HepG2 (cell line): Measurements from ENCODE around the gene ZNF680. TPM values are rescaled to one million over a fixed set of nuclear protein-coding genes. Genes with fewer than 3 reads are reported as not detected.

Source experiments
- ATAC-seq: fragments of 200-7000 bp; cut with Tn5 transposase; 3 replicates; pipeline ENCODE4 v1.9.1; 2020; ENCODE audit warnings: mild to moderate bottlenecking, moderate library complexity
- BruUV-seq: library from RNA; stranded (reverse); fragments of 400-500 nt; replicated peaks from 2 replicates; lab custom pipeline; 2021; lab: Mats Ljungman, UMichigan
- CTCF ChIA-PET: fragments of 300-600 bp; formaldehyde crosslinking; extraction: SDS; loops from one replicate; lab custom pipeline; 2021; ENCODE audit warnings: low total read pairs, inconsistent platforms, low intra/inter-chr PET ratio; lab: Yijun Ruan, JAX
- POLR2A ChIA-PET: fragments of 350-600 bp; sonication (Branson Sonifier 250); formaldehyde crosslinking; loops from one replicate; lab custom pipeline; 2020; ENCODE audit warnings: antibody characterized with exemption, inconsistent platforms; lab: Yijun Ruan, JAX
- DNase-seq: peaks from one replicate; pipeline ENCODE4 v3.0.0-alpha.2; 2015; ENCODE audit warnings: low spot score
- FAIRE-seq: peaks from 3 replicates; lab custom pipeline; 2011; peaks lifted over from hg19 to GRCh38; lab: Jason Lieb, UNC
- H2AFZ ChIP-seq: one replicate; pipeline ENCODE4 v1.6.1; 2011; ENCODE audit warnings: low read length, inconsistent platforms
- H3K27ac ChIP-seq: fragments of 300-600 bp; 3 replicates; pipeline ENCODE4 v1.8.0; 2011; ENCODE audit warnings: mixed run types, mild to moderate bottlenecking, mixed read lengths, low read length, inconsistent platforms; ENCODE audit not compliant: insufficient read depth; ENCODE audit errors: extremely low read length
- H3K27me3 ChIP-seq, 2 experiments: fragments of 200-600 bp in 1 of 2; 2 replicates in 1 of 2; 3 replicates in 1 of 2; pipeline versions ENCODE4 v1.6.0 to v1.8.0; 2011; ENCODE audit warnings: low read length in 2 of 2, mild to moderate bottlenecking in 2 of 2, moderate library complexity in 2 of 2, inconsistent platforms in 1 of 2; ENCODE audit not compliant: insufficient read depth in 2 of 2, control insufficient read depth in 1 of 2
- H3K36me3 ChIP-seq, 2 experiments: fragments of 200-600 bp in 1 of 2; replicated peaks in 1 of 2; 2 replicates in 1 of 2; 3 replicates in 1 of 2; pipeline versions ENCODE4 v1.5.1 to v1.8.0; 2011; ENCODE audit warnings: low read length in 2 of 2, inconsistent platforms in 1 of 2; ENCODE audit not compliant: insufficient read depth in 2 of 2, control insufficient read depth in 1 of 2
- H3K4me1 ChIP-seq: 2 replicates; pipeline ENCODE4 v1.5.1; 2012; ENCODE audit warnings: low read length, inconsistent platforms; ENCODE audit not compliant: insufficient read depth
- H3K4me2 ChIP-seq: 2 replicates; pipeline ENCODE4 v1.6.0; 2011; ENCODE audit warnings: low read depth, low read length, inconsistent platforms
- H3K4me3 ChIP-seq, 3 experiments: fragments of 200-600 bp in 1 of 3; sonication (generic), shearing (Covaris generic) in 1 of 3; replicated peaks in 1 of 3; 2 replicates each; pipeline ENCODE4 v1.5.1; 2011 to 2016; ENCODE audit warnings: low read length in 3 of 3, inconsistent platforms in 2 of 3, low read depth in 2 of 3, mild to moderate bottlenecking in 2 of 3, control low read depth in 1 of 3, mixed read lengths in 1 of 3; ENCODE audit not compliant: insufficient read depth in 1 of 3
- H3K79me2 ChIP-seq: one replicate; pipeline ENCODE4 v1.6.1; 2011; ENCODE audit warnings: low read length, inconsistent platforms; ENCODE audit not compliant: insufficient read depth
- H3K9ac ChIP-seq: 2 replicates; pipeline ENCODE4 v1.6.0; 2011; ENCODE audit warnings: mild to moderate bottlenecking, low read depth, low read length, inconsistent platforms; ENCODE audit not compliant: insufficient read depth
- H3K9me3 ChIP-seq: 2 replicates; pipeline ENCODE4 v1.5.1; 2012; ENCODE audit warnings: mild to moderate bottlenecking, low read length
- H4K20me1 ChIP-seq: 2 replicates; pipeline ENCODE4 v1.6.0; 2011; ENCODE audit warnings: inconsistent platforms, mild to moderate bottlenecking, low read length, moderate library complexity; ENCODE audit not compliant: insufficient read depth
- EED ChIP-seq: sonication (generic); formaldehyde crosslinking; IDR thresholded peaks from 2 replicates; pipeline ENCODE4 v1.5.0; 2020; ENCODE audit warnings: mild to moderate bottlenecking, missing genetic modification reagents
- HDAC2 ChIP-seq: sonication (generic); formaldehyde crosslinking; IDR thresholded peaks from 2 replicates; pipeline ENCODE4 v1.4.0; 2020; ENCODE audit warnings: missing genetic modification reagents
- NFYC ChIP-seq: IDR thresholded peaks from 2 replicates; pipeline ENCODE4 v1.6.1; 2016; ENCODE audit warnings: missing genetic modification reagents, missing compliant biosample characterization
- SP1 ChIP-seq, 2 experiments: fragments of 450-650 bp in 1 of 2; sonication (generic) in 1 of 2; formaldehyde crosslinking in 1 of 2; IDR thresholded peaks; 2 replicates each; pipeline versions ENCODE4 v1.4.0 to v1.6.1; 2016 to 2020; ENCODE audit warnings: missing genetic modification reagents in 1 of 2
- SSRP1 ChIP-seq: IDR thresholded peaks from 2 replicates; pipeline ENCODE4 v1.6.1; 2016; ENCODE audit warnings: control low read depth
- TOE1 ChIP-seq: sonication (generic); formaldehyde crosslinking; IDR thresholded peaks from 2 replicates; pipeline ENCODE4 v1.4.0; 2020; ENCODE audit warnings: mild to moderate bottlenecking, missing genetic modification reagents
- ZFAT ChIP-seq: sonication (generic); formaldehyde crosslinking; conservative IDR thresholded peaks from 2 replicates; pipeline ENCODE4 v1.8.1; 2023; ENCODE audit warnings: missing genetic modification reagents, inconsistent platforms
- ZHX2 ChIP-seq, 2 experiments: sonication (generic) in 1 of 2; formaldehyde crosslinking in 1 of 2; IDR thresholded peaks; 2 replicates each; pipeline versions ENCODE4 v1.6.1 to v1.9.0; 2014 to 2022; ENCODE audit warnings: antibody characterized with exemption in 1 of 2, borderline replicate concordance in 1 of 2, inconsistent platforms in 1 of 2, low read depth in 1 of 2, missing genetic modification reagents in 1 of 2
- ZNF879 ChIP-seq: sonication (generic); formaldehyde crosslinking; IDR thresholded peaks from 2 replicates; pipeline ENCODE4 v1.8.1; 2023; ENCODE audit warnings: missing genetic modification reagents
- ZUFSP ChIP-seq: sonication (generic); formaldehyde crosslinking; IDR thresholded peaks from 2 replicates; pipeline ENCODE4 v1.9.0; 2021; ENCODE audit warnings: missing genetic modification reagents, mild to moderate bottlenecking, borderline replicate concordance
- WGBS: methylation state at CpG from one replicate; pipeline ENCODE4 v1.1.6; 2017; ENCODE audit warnings: low lambda C conversion rate; 5-methylcytosine and 5-hydroxymethylcytosine counted together
- in situ Hi-C: cut with HindIII; loops from 2 replicates; pipeline ENCODE4 v1.10.0; 2017; ENCODE audit warnings: low pct_unique_long_range_greater_than_20kb; ENCODE audit not compliant: extremely low pct_ligation_motif_present
- intact Hi-C: fragments of 100-400 bp; cut with micrococcal nuclease; formaldehyde crosslinking; loops from one replicate; pipeline ENCODE4 v1.10.0; 2022; ENCODE audit not compliant: unreplicated experiment
- polyA plus RNA-seq, 8 experiments: library from polyadenylated mRNA; depleted of rRNA in 3 of 8; stranded (reverse) in 7 of 8; unstranded in 1 of 8; fragments of >200 nt; fragmentation: Illumina TruSeq in 4 of 8; extraction: Trizol in 4 of 8; gene quantifications; 2 replicates each; pipeline versions ENCODE4 v1.2.1 to v1.2.3, GENCODE V29; 2011 to 2016; ENCODE audit warnings: low read depth in 4 of 8, missing spikeins in 1 of 8, mixed read lengths in 1 of 8; ENCODE audit not compliant: insufficient read depth in 1 of 8
- total RNA-seq, 5 experiments: library from RNA; depleted of rRNA; stranded (reverse); fragments of >200 nt; fragmentation: Illumina TruSeq; extraction: Trizol; gene quantifications; 2 replicates each; pipeline ENCODE4 v1.2.3, GENCODE V29; 2016; ENCODE audit warnings: low read depth in 1 of 5

Gene ZNF680
- total and polyA plus RNA-seq, 2 of the 13 experiments (the other 11 are each of a cell fraction or from before 2014, with no cell fraction given) = 2.1 to 12.4 TPM

GRCh38 chr7:64581391-64581790, 18.5 kb upstream of the ZNF680 start:
- ChIA-PET POLR2A (no interaction called here), CTCF (no interaction called here)
- Histone ChIP-seq H3K9ac (no peak overlapping the region), H2AFZ (no peak overlapping the region), H3K4me3 (no peak overlapping the region), H3K27me3 (no peaks in the 10 kb centered on the region), H3K4me2 (no peak overlapping the region), H3K27ac (no peak overlapping the region), H3K36me3 (no peaks in the 10 kb centered on the region), H4K20me1 (no peaks in the 10 kb centered on the region), H3K4me1 (no peaks in the 10 kb centered on the region), H3K9me3 (no peaks in the 10 kb centered on the region), H3K79me2 (no peaks in the 10 kb centered on the region)
- ATAC-seq (no peak), FAIRE-seq (no peak), DNase-seq (no peak)
- in situ Hi-C loops = no loop called here
- BruUV-seq = no TSS peak
- 0% methylated on average over 2 of the region's 2 CpGs for WGBS
- TF ChIP-seq SP1 (IDR thresholded peaks at IDR 0.05) = no peak
- no peak for TF ChIP-seq SP1 (CRISPR knock-in tag; IDR thresholded peaks at IDR 0.05)
- TF ChIP-seq ZFAT (CRISPR knock-in tag) = no peak
- TF ChIP-seq ZNF879 (CRISPR knock-in tag) = no peak
- TF ChIP-seq HDAC2 (CRISPR knock-in tag) = no peak
- no peak for TF ChIP-seq ZHX2 (IDR thresholded peaks at IDR 0.05; ENCODE audit: low read depth)
- TF ChIP-seq ZHX2 (CRISPR knock-in tag; IDR thresholded peaks at IDR 0.05; ENCODE audit: borderline replicate concordance) = no peak
- no peak for TF ChIP-seq SSRP1 (CRISPR knock-in tag)
- TF ChIP-seq TOE1 (CRISPR knock-in tag) = no peak
- no peak for TF ChIP-seq ZUFSP (CRISPR knock-in tag)
- TF ChIP-seq EED (CRISPR knock-in tag) = no peak
- no peak for TF ChIP-seq NFYC
- intact Hi-C loops = no loop called here
